HEK293T (cell line): Measurements from ENCODE around the gene HEXIM2.
A peak's percentile ranks its signal among the peaks of the same experiment; 100 is the strongest.

Experiments used
- CTCF ChIA-PET: fragments of 350-600 bp; formaldehyde crosslinking; extraction: SDS; loops from one replicate; lab custom pipeline; 2021; ENCODE audit warnings: antibody characterized with exemption, inconsistent platforms; lab: Yijun Ruan, JAX
- POLR2A ChIA-PET: fragments of 350-600 bp; formaldehyde crosslinking; extraction: SDS; loops from one replicate; lab custom pipeline; 2020; ENCODE audit warnings: antibody characterized with exemption, inconsistent platforms; lab: Yijun Ruan, JAX
- DNase-seq: peaks from one replicate; pipeline ENCODE4 v3.0.0; 2012; ENCODE audit warnings: mixed read lengths; ENCODE audit errors: extremely low spot score
- ARNT ChIP-seq: fragments of 450-650 bp; IDR thresholded peaks from 2 replicates; pipeline ENCODE4 v1.6.1; 2017; ENCODE audit warnings: mild to moderate bottlenecking
- BHLHE40 ChIP-seq: fragments of 450-650 bp; IDR thresholded peaks from 2 replicates; pipeline ENCODE4 v1.6.1; 2016; ENCODE audit warnings: mild to moderate bottlenecking, moderate library complexity, borderline replicate concordance
- CTBP1 ChIP-seq: fragments of 450-650 bp; IDR thresholded peaks from 2 replicates; pipeline ENCODE4 v1.6.1; 2016; ENCODE audit warnings: borderline replicate concordance
- ELF4 ChIP-seq: fragments of 450-650 bp; IDR thresholded peaks from 2 replicates; pipeline ENCODE4 v1.6.1; 2017; ENCODE audit warnings: antibody characterized with exemption
- FOXA1 ChIP-seq: fragments of 450-650 bp; IDR thresholded peaks from 2 replicates; pipeline ENCODE4 v1.6.1; 2016; ENCODE audit warnings: mild to moderate bottlenecking
- FOXK2 ChIP-seq: fragments of 450-650 bp; IDR thresholded peaks from 2 replicates; pipeline ENCODE4 v1.6.1; 2016; ENCODE audit warnings: mild to moderate bottlenecking
- FOXM1 ChIP-seq: fragments of 450-650 bp; IDR thresholded peaks from 2 replicates; pipeline ENCODE4 v1.6.1; 2017; ENCODE audit warnings: mild to moderate bottlenecking, borderline replicate concordance
- HDGF ChIP-seq: fragments of 450-650 bp; IDR thresholded peaks from 2 replicates; pipeline ENCODE4 v1.6.1; 2017; ENCODE audit warnings: antibody characterized with exemption, borderline replicate concordance
- L3MBTL2 ChIP-seq: fragments of 450-650 bp; conservative IDR thresholded peaks from 2 replicates; pipeline ENCODE4 v1.6.1; 2016; ENCODE audit warnings: mild to moderate bottlenecking
- LEF1 ChIP-seq: fragments of 450-650 bp; IDR thresholded peaks from 2 replicates; pipeline ENCODE4 v1.6.1; 2017; ENCODE audit warnings: mild to moderate bottlenecking, borderline replicate concordance
- NFRKB ChIP-seq: fragments of 450-650 bp; IDR thresholded peaks from 2 replicates; pipeline ENCODE4 v1.6.1; 2016; ENCODE audit warnings: mild to moderate bottlenecking, moderate library complexity
- PKNOX1 ChIP-seq: fragments of 450-650 bp; IDR thresholded peaks from 2 replicates; pipeline ENCODE4 v1.6.1; 2016
- SP1 ChIP-seq: fragments of 450-650 bp; IDR thresholded peaks from 2 replicates; pipeline ENCODE4 v1.6.1; 2017
- SUZ12 ChIP-seq: fragments of 450-650 bp; IDR thresholded peaks from 2 replicates; pipeline ENCODE4 v1.6.1; 2016; ENCODE audit warnings: mild to moderate bottlenecking
- TARDBP ChIP-seq: fragments of 450-650 bp; IDR thresholded peaks from 2 replicates; pipeline ENCODE4 v1.6.1; 2016
- ZNF384 ChIP-seq: fragments of 450-650 bp; IDR thresholded peaks from 2 replicates; pipeline ENCODE4 v1.6.1; 2016

HEXIM2 gene

GRCh38 chr17:45130681-45131615, 30.7 kb upstream of the HEXIM2 start:
- no peak for DNase-seq
- TF ChIP-seq HDGF (no peak), FOXA1 (no peak), PKNOX1 (no peak), FOXK2 (no peak), ELF4 (no peak), ZNF384 (no peak), FOXM1 (no peak), L3MBTL2 (no peak), NFRKB (no peak)
- ChIA-PET CTCF (interaction anchor here (1.1 to 1.6 kb wide), 2 partner anchors 26 to 67 kb away, joined by 3 read pairs; no protein-coding TSS in a partner anchor), POLR2A (interaction anchor here (1.0 kb wide), 2 partner anchors 17 to 18 kb away, joined by 4 to 6 read pairs; partner anchors contain the start of gene HEXIM1)

GRCh38 chr17:45131616-45132319, 29.9 kb upstream of the HEXIM2 start:
- ChIA-PET POLR2A (interaction anchor here (1.0 kb wide), 2 partner anchors 16 to 18 kb away, joined by 4 to 6 read pairs; partner anchors contain the start of gene HEXIM1), CTCF (interaction anchor here (1.4 to 1.6 kb wide), 2 partner anchors 24 to 26 kb away, joined by 3 read pairs; no protein-coding TSS in a partner anchor)
- TF ChIP-seq LEF1: 0 out of 2 replicates have a peak, but pooled peaks have one; percentile 19
- no peak for TF ChIP-seq ZNF384
- TF ChIP-seq FOXM1: 0 out of 2 replicates have a peak, but pooled peaks have one; percentile 23
- TF ChIP-seq BHLHE40: no peak
- peak; percentile 63 for DNase-seq

- ChIA-PET CTCF (interaction anchor here (1.4 to 1.6 kb wide), 2 partner anchors 24 to 27 kb away, joined by 3 read pairs; no protein-coding TSS in a partner anchor), POLR2A (interaction anchor here (1.0 kb wide), 2 partner anchors 15 to 17 kb away, joined by 4 to 6 read pairs; partner anchors contain the start of gene HEXIM1)
- no peak for DNase-seq
- TF ChIP-seq TARDBP (no peak), LEF1 (no peak), FOXK2 (no peak), HDGF (no peak), SP1 (no peak), ARNT (peak; percentile 35; the same call in 1 of the 2 replicates), PKNOX1 (no peak), FOXA1 (no peak), CTBP1 (no peak)
Measured at GRCh38 chr17:45132320-45132571, 29.4 kb upstream of the HEXIM2 start, which contains the start of gene PLCD3. Gene PLCD3 (minus strand): TSS chr17:45132515. CDS start chr17:45132410, 105 bp downstream.

GRCh38 chr17:45132572-45133463, 28.9 kb upstream of the HEXIM2 start:
- ChIA-PET POLR2A (interaction anchor here (1.0 kb wide), 2 partner anchors 15 to 16 kb away, joined by 4 to 6 read pairs; partner anchors contain the start of gene HEXIM1), CTCF (interaction anchor here (1.4 to 1.6 kb wide), 2 partner anchors 25 to 27 kb away, joined by 3 read pairs; no protein-coding TSS in a partner anchor)
- TF ChIP-seq LEF1: no peak
- TF ChIP-seq L3MBTL2: peak; percentile 37; the same call in 1 of the 2 replicates
- TF ChIP-seq SUZ12: no peak
- TF ChIP-seq ELF4: no peak
- peak; percentile 93 for DNase-seq

GRCh38 chr17:45135192-45135977, 26.3 kb upstream of the HEXIM2 start, which contains the start of gene ACBD4:
Gene ACBD4 (plus strand): TSS chr17:45135687. CDS start chr17:45136145, 458 bp downstream.
- POLR2A ChIA-PET: interaction anchor here (0.7 to 3.6 kb wide), 11 partner anchors 9 to 84 kb away, joined by 3 to 69 read pairs (median 6); partner anchors contain the start of genes HEXIM1 and HEXIM2
- TF ChIP-seq BHLHE40 (no peak), SP1 (no peak), FOXM1 (peak; percentile 35; the same call in 1 of the 2 replicates), ARNT (peak; percentile 77), ZNF384 (no peak), PKNOX1 (no peak), ELF4 (no peak), CTBP1 (no peak), FOXA1 (no peak), LEF1 (no peak), FOXK2 (no peak), TARDBP (no peak), HDGF (0 out of 2 replicates have a peak, but pooled peaks have one; percentile 31), SUZ12 (no peak), L3MBTL2 (peak; percentile 68), NFRKB (no peak)
- CTCF ChIA-PET: interaction anchor here (0.5 to 2.8 kb wide), 74 partner anchors 8 to 632 kb away, joined by 3 to 106 read pairs (median 4); partner anchors contain the start of genes GPATCH8, HEXIM1, HEXIM2 and MAP3K14
- peak; percentile 92 for DNase-seq
